ENCODE measurements around the gene MAPK8IP3.

DNA sequence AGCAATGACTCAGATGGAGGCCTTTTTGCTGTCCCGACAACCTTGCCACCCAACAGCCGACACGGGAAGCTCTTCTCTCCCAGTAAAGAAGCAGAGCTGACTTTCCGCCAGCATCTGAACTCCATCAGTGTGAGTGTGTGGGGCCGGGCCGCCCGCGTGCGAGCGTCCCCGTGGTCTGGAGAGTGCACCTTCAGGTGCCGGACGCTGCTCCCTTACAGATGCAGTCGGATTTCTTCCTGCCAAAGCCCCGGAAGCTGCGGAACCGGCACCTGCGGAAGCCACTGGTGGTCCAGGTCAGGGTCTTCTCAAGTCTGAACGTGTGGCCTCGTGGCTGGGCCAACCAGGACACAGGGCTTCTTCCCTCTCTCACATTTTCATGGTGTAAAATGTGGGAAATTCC is 43.5 kb upstream of the MAPK8IP3 start:
- TF ChIP-seq, protein P1, sequence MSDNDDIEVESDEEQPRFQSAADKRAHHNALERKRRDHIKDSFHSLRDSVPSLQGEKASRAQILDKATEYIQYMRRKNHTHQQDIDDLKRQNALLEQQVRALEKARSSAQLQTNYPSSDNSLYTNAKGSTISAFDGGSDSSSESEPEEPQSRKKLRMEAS (IDR thresholded peaks at IDR 0.05) = no peak
- TF ChIP-seq EP300 (IDR thresholded peaks at IDR 0.05; ENCODE audit: borderline replicate concordance) (no peak), CEBPB (IDR thresholded peaks at IDR 0.05) (no peak), TAF1 (IDR thresholded peaks at IDR 0.05; ENCODE audit: low read depth) (no peak), YY1 (IDR thresholded peaks at IDR 0.05; ENCODE audit: low read depth) (no peak), CREB1 (IDR thresholded peaks at IDR 0.05; ENCODE audit: low read depth) (no peak), EGR1 (IDR thresholded peaks at IDR 0.05) (no peak), NFIC (IDR thresholded peaks at IDR 0.05) (no peak), RAD21 (IDR thresholded peaks at IDR 0.05; ENCODE audit: low read depth) (no peak), FOXM1 (IDR thresholded peaks at IDR 0.05; ENCODE audit: borderline replicate concordance, low read depth) (no peak), TCF12 (IDR thresholded peaks at IDR 0.05; ENCODE audit: low read depth) (no peak), ZBTB7A (IDR thresholded peaks at IDR 0.05; ENCODE audit: low read depth) (no peak)
- TF ChIP-seq, protein P2, sequence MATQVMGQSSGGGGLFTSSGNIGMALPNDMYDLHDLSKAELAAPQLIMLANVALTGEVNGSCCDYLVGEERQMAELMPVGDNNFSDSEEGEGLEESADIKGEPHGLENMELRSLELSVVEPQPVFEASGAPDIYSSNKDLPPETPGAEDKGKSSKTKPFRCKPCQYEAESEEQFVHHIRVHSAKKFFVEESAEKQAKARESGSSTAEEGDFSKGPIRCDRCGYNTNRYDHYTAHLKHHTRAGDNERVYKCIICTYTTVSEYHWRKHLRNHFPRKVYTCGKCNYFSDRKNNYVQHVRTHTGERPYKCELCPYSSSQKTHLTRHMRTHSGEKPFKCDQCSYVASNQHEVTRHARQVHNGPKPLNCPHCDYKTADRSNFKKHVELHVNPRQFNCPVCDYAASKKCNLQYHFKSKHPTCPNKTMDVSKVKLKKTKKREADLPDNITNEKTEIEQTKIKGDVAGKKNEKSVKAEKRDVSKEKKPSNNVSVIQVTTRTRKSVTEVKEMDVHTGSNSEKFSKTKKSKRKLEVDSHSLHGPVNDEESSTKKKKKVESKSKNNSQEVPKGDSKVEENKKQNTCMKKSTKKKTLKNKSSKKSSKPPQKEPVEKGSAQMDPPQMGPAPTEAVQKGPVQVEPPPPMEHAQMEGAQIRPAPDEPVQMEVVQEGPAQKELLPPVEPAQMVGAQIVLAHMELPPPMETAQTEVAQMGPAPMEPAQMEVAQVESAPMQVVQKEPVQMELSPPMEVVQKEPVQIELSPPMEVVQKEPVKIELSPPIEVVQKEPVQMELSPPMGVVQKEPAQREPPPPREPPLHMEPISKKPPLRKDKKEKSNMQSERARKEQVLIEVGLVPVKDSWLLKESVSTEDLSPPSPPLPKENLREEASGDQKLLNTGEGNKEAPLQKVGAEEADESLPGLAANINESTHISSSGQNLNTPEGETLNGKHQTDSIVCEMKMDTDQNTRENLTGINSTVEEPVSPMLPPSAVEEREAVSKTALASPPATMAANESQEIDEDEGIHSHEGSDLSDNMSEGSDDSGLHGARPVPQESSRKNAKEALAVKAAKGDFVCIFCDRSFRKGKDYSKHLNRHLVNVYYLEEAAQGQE (IDR thresholded peaks at IDR 0.05; ENCODE audit: low read depth) = no peak
- TF ChIP-seq, protein P3, sequence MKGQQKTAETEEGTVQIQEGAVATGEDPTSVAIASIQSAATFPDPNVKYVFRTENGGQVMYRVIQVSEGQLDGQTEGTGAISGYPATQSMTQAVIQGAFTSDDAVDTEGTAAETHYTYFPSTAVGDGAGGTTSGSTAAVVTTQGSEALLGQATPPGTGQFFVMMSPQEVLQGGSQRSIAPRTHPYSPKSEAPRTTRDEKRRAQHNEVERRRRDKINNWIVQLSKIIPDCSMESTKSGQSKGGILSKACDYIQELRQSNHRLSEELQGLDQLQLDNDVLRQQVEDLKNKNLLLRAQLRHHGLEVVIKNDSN (IDR thresholded peaks at IDR 0.05) = no peak
